HG03039 (cell line): Measurements from ENCODE around the gene AFDN.

ENCODE experiments used
- ATAC-seq: cut with Tn5 transposase; IDR thresholded peaks from one replicate; pipeline ENCODE4 v1.9.1; 2021; ENCODE audit warnings: mild to moderate bottlenecking, moderate library complexity; ENCODE audit not compliant: unreplicated experiment

The AFDN gene

GRCh38 chr6:167944130-167944529 is 117.4 kb downstream of the AFDN start:
- ATAC-seq = no peak

- ATAC-seq = no peak
These were observed 119.3 kb downstream of the AFDN start for GRCh38 chr6:167946007-167946406.

- no peak for ATAC-seq
These were observed 119.9 kb downstream of the AFDN start for GRCh38 chr6:167946604-167947003.

GRCh38 chr6:167947716-167948115 is 121.0 kb downstream of the AFDN start:
- no peak for ATAC-seq

GRCh38 chr6:167948716-167949115 is 122.0 kb downstream of the AFDN start:
- no peak for ATAC-seq

- ATAC-seq = no peak
These were observed 122.5 kb downstream of the AFDN start for GRCh38 chr6:167949121-167949684.

- ATAC-seq = no peak
These were observed 125.2 kb downstream of the AFDN start for GRCh38 chr6:167951781-167952511.

GRCh38 chr6:167952512-167952859 is 125.8 kb downstream of the AFDN start:
- no peak for ATAC-seq

GRCh38 chr6:167953551-167953950 is 126.8 kb downstream of the AFDN start:
- no peak for ATAC-seq

- no peak for ATAC-seq
These were observed 127.4 kb downstream of the AFDN start for GRCh38 chr6:167954151-167954550.

GRCh38 chr6:167956491-167956890 is 129.8 kb downstream of the AFDN start:
- no peak for ATAC-seq

GRCh38 chr6:167956983-167957492 is 130.3 kb downstream of the AFDN start:
- ATAC-seq = no peak

GRCh38 chr6:167957626-167958025 is 130.9 kb downstream of the AFDN start:
- no peak for ATAC-seq

- no peak for ATAC-seq
These were observed 133.9 kb downstream of the AFDN start for GRCh38 chr6:167960579-167960978.

- no peak for ATAC-seq
These were observed 136.0 kb downstream of the AFDN start for GRCh38 chr6:167962711-167963110.

- no peak for ATAC-seq
These were observed 136.9 kb downstream of the AFDN start for GRCh38 chr6:167963589-167964057.

GRCh38 chr6:167965592-167966539 is 139.2 kb downstream of the AFDN start:
- no peak for ATAC-seq

GRCh38 chr6:167966540-167966905 is 139.8 kb downstream of the AFDN start:
- ATAC-seq = no peak

GRCh38 chr6:167968091-167968490 is 141.4 kb downstream of the AFDN start:
- ATAC-seq = no peak

- no peak for ATAC-seq
These were observed 143.5 kb downstream of the AFDN start for GRCh38 chr6:167970230-167970629.

GRCh38 chr6:167972193-167972592 is 145.5 kb downstream of the AFDN start:
- ATAC-seq = no peak
